ENCODE measurements around the gene FBLIM1. TPM values are rescaled to one million over a fixed set of nuclear protein-coding genes. Genes with fewer than 3 reads are reported as not detected.
A peak's percentile ranks its signal among the peaks of the same experiment; 100 is the strongest.

Gene FBLIM1
- total RNA-seq, 1 experiment from 2014 or later, result 64.7 TPM

- Histone ChIP-seq H2AFZ (ENCODE audit: low read length) (no peak overlapping the region), H3K23me2 (ENCODE audit: insufficient read length, low read depth, low read length, poor library complexity, severe bottlenecking) (peaks cover 14% of the 10 kb centered on the region), H4K8ac (replicated peaks; ENCODE audit: insufficient read length, low read depth, low read length) (no peak overlapping the region), H3K27me3 (ENCODE audit: insufficient read depth, low read length) (no peaks in the 10 kb centered on the region), H4K91ac (ENCODE audit: insufficient read length, low read depth, low read length) (no peak overlapping the region), H3K18ac (ENCODE audit: insufficient read length, low read depth, low read length) (no peak overlapping the region), H3K9me3 (ENCODE audit: control insufficient read depth, low read depth, low read length) (no peaks in the 10 kb centered on the region), H3K79me2 (ENCODE audit: insufficient read depth, low read length) (no peaks in the 10 kb centered on the region), H3K14ac (ENCODE audit: insufficient read depth, low read length) (no peak overlapping the region), H3K4me2 (ENCODE audit: insufficient read depth, insufficient read length, low read length) (peak overlapping the region; percentile 70), H2BK5ac (ENCODE audit: insufficient read length, low read length) (no peak overlapping the region), H2BK15ac (ENCODE audit: low read depth, low read length) (no peak overlapping the region), H3K23ac (ENCODE audit: insufficient read length, low read depth, low read length) (no peak overlapping the region), H4K20me1 (ENCODE audit: control insufficient read depth, insufficient read depth, insufficient read length) (no peaks in the 10 kb centered on the region), H3K4me1 (ENCODE audit: insufficient read depth, low read length) (peaks cover 3% of the 10 kb centered on the region; the same call in 1 of the 2 replicates), H2BK12ac (ENCODE audit: insufficient read length, low read depth, low read length) (no peak overlapping the region), H3K9ac (ENCODE audit: extremely low read depth, insufficient read length, low read length) (no peak overlapping the region), H4K5ac (ENCODE audit: insufficient read length, low read depth, low read length) (no peak overlapping the region), H2BK20ac (ENCODE audit: low read depth, low read length, poor library complexity, severe bottlenecking) (no peak overlapping the region), H3T11ph (ENCODE audit: low read length) (no peak overlapping the region), H2BK120ac (ENCODE audit: low read depth, low read length, poor library complexity, severe bottlenecking) (no peak overlapping the region), H2AK5ac (ENCODE audit: insufficient read length, low read length) (no peak overlapping the region), H3K56ac (ENCODE audit: insufficient read length, low read depth, low read length) (no peak overlapping the region), H3K79me1 (ENCODE audit: insufficient read depth, low read depth, low read length, poor library complexity, severe bottlenecking) (no peaks in the 10 kb centered on the region), H3K4ac (ENCODE audit: low read depth, low read length) (no peak overlapping the region), H3K27ac (ENCODE audit: insufficient read length, low read depth, low read length) (no peak overlapping the region)
- peak overlapping the region; percentile 78 to 92 for H3K4me3 Mint-ChIP-seq
- TF ChIP-seq CTCF (conservative IDR thresholded peaks at IDR 0.05), result no peak
- peak overlapping the region; percentile 11 to 100 (median 92); a peak in 5 of 7 replicates for H3K27ac Mint-ChIP-seq
- WGBS (ENCODE audit: extremely low coverage, insufficient read length, low lambda C conversion rate), result no CpG with 5 or more reads among the region's 24 CpGs
- peak; percentile 45 for DNase-seq
- no peaks in the 10 kb centered on the region for H3K27me3 Mint-ChIP-seq (ENCODE audit: low read depth)
- peaks cover 40 to 45% of the 10 kb centered on the region in 2 experiments for H3K4me1 Mint-ChIP-seq
- H3K9me3 Mint-ChIP-seq, result no peaks in the 10 kb centered on the region; a peak in 1 of 5 replicates
- peaks cover 7 to 11% (median 7%) of the 10 kb centered on the region in 3 experiments; a peak in 6 of 7 replicates for H3K36me3 Mint-ChIP-seq (ENCODE audit: insufficient read depth in 1 of 3, low read depth in 3 of 3)
Observed at GRCh38 chr1:15833069-15833679, 74.6 kb downstream of the FBLIM1 start.
